Measurements from ENCODE around the gene PLEKHA5.

PLEKHA5 gene

DNA sequence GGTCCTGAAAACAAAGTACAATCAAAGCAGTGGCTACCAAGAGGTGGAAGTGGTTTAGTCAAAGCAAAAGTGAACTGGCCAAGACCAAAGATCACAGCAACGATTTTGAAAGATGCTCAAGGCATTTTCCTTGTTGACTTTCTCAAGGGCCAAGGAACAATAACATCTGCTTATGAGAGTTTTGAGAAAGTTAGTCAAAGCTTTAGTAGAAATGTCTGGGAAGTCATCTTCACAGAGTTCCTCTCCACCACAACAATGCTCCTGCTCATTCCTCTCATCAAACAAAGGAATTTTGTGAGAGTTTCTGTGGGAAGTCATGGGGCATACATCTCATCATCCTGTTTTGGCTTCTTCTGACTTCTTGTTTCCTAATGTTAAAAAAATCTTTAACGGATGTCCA, 80.1 kb downstream of the PLEKHA5 start:
- in situ Hi-C loops (cut with MboI; ENCODE audit: low sequenced_read_pairs, unreplicated experiment): no loop called here
- DNase-seq (ENCODE audit: low spot score): no peak
- TF ChIP-seq, protein P1, sequence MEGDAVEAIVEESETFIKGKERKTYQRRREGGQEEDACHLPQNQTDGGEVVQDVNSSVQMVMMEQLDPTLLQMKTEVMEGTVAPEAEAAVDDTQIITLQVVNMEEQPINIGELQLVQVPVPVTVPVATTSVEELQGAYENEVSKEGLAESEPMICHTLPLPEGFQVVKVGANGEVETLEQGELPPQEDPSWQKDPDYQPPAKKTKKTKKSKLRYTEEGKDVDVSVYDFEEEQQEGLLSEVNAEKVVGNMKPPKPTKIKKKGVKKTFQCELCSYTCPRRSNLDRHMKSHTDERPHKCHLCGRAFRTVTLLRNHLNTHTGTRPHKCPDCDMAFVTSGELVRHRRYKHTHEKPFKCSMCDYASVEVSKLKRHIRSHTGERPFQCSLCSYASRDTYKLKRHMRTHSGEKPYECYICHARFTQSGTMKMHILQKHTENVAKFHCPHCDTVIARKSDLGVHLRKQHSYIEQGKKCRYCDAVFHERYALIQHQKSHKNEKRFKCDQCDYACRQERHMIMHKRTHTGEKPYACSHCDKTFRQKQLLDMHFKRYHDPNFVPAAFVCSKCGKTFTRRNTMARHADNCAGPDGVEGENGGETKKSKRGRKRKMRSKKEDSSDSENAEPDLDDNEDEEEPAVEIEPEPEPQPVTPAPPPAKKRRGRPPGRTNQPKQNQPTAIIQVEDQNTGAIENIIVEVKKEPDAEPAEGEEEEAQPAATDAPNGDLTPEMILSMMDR (IDR thresholded peaks at IDR 0.05; ENCODE audit: borderline replicate concordance, control extremely low read depth, extremely low read depth, insufficient read depth, missing control alignments): no peak

DNA sequence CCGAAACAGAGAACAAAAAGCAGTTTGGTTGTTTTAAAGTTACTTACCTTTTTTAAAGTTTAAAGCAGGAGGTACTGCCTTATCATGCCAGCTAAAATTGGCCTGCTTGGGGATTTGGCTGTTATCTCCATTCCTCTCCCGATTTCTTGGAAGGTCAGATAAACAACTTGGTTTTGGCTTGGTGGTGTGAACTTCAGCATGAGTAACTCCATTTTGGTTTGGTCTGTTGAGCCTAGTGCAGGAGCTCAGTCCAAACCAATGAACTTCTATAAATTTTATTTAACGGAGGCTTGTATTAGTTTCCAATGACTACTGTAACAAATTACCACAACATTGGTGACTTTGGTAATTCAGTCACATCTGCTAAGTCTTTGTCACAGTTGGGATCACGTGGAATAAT, 82.3 kb downstream of the PLEKHA5 start:
- TF ChIP-seq, protein P1 (IDR thresholded peaks at IDR 0.05; ENCODE audit: borderline replicate concordance, control extremely low read depth, extremely low read depth, insufficient read depth, missing control alignments): no peak
- DNase-seq (ENCODE audit: low spot score): no peak
- in situ Hi-C loops (cut with MboI; ENCODE audit: low sequenced_read_pairs, unreplicated experiment): no loop called here

DNA sequence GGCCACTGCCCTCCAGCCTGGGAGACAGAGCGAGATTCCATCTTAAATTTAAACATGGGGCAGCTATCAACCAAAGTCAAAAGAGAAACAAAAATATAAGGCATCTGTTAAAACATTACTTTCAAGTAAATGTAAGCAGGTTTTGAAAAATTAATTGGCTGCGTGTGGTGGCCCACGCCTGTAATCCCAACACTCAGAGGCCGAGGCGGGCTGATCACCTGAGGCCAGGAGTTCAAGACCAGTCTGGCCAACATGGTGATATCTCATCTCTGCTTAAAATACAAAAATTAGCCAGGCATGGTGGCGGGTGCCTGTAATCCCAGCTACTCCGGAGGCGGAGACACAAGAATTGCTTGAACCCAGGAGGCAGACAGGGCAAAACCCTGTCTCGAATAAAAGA, 82.7 kb downstream of the PLEKHA5 start:
- no peak for DNase-seq (ENCODE audit: low spot score)
- TF ChIP-seq, protein P1 (IDR thresholded peaks at IDR 0.05; ENCODE audit: borderline replicate concordance, control extremely low read depth, extremely low read depth, insufficient read depth, missing control alignments): no peak
- in situ Hi-C loops (cut with MboI; ENCODE audit: low sequenced_read_pairs, unreplicated experiment): no loop called here

DNA sequence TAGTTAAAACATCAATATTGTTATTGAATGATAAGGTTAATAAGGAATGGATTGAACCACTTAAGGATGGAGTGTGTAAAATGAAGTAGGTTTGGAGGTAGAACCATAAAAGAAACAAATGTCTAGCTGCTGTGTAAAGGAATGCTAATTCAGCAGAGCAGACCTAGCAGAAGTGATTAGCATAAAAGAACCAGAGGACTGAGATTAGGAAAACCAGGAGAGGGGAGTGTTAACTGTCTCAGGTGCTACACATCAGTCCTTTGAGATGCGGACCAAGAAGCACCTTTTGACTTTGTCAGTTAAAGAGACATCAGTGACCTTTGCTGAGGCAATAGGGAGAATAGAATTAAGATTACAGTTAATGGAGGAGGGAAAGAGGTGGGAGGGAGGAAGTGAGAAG, 84.5 kb downstream of the PLEKHA5 start:
- in situ Hi-C loops (cut with MboI; ENCODE audit: low sequenced_read_pairs, unreplicated experiment): no loop called here
- TF ChIP-seq, protein P1 (IDR thresholded peaks at IDR 0.05; ENCODE audit: borderline replicate concordance, control extremely low read depth, extremely low read depth, insufficient read depth, missing control alignments): no peak
- no peak for DNase-seq (ENCODE audit: low spot score)

DNA sequence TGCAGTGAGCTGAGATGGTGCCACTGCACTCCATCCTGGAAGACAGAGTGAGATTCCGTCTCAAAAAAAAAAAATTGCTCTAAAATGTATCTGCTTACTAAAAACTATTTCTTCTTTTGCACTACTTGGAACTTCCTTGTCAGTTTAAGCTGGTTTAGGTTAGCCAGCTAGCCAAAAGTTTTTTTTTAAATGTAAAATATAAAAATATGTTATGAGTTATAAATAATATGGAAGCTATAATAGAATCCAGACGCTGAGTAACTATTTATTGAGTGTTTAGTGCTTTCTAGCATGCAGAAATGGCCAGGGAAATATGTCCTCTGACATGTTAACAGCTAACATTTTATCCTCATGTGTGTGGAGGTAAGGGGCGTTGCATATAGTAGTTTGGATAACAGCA, 85.6 kb downstream of the PLEKHA5 start:
- in situ Hi-C loops (cut with MboI; ENCODE audit: low sequenced_read_pairs, unreplicated experiment): no loop called here
- DNase-seq (ENCODE audit: low spot score): no peak
- TF ChIP-seq, protein P1 (IDR thresholded peaks at IDR 0.05; ENCODE audit: borderline replicate concordance, control extremely low read depth, extremely low read depth, insufficient read depth, missing control alignments): no peak

DNA sequence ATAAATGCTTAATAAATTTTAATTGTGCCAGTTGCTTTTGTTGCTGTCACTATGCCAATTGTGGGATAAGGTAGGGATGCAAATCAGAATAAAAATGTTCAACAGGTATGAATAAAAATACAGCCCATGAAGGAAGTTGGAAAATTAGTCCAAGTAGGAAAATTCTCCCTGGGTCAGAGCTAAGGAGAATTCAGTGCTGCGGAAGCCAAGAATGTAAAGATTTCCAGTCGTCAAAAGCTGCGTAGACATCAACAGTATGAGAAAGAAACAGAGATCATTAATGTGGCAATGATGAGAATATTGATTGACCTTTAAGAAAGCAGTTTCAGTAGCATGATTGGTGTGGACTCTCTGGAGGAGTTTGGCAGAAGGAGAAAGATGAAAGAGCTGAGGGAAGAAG, 87.9 kb downstream of the PLEKHA5 start:
- TF ChIP-seq, protein P1 (IDR thresholded peaks at IDR 0.05; ENCODE audit: borderline replicate concordance, control extremely low read depth, extremely low read depth, insufficient read depth, missing control alignments): no peak
- in situ Hi-C loops (cut with MboI; ENCODE audit: low sequenced_read_pairs, unreplicated experiment): no loop called here
- DNase-seq (ENCODE audit: low spot score): no peak

DNA sequence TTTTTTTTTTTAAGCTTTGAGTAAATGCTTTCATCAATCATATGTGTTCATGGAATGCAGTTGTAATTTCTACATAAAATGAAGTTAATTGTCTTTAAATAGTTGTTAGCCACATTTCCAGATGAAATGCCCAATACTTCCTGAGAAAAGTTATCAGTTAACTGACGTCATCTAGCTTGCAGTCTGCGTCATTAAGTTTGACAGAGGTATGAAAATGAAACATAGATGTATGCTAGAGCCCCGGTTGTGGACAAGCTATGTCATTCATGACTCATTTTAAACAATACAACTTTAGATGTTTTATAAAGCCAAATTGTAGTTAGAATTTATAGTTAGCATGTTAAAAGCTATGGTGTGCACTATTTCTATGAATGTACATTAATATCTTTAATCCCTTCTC, 90.7 kb downstream of the PLEKHA5 start:
- in situ Hi-C loops (cut with MboI; ENCODE audit: low sequenced_read_pairs, unreplicated experiment): no loop called here
- TF ChIP-seq, protein P1 (IDR thresholded peaks at IDR 0.05; ENCODE audit: borderline replicate concordance, control extremely low read depth, extremely low read depth, insufficient read depth, missing control alignments): no peak
- no peak for DNase-seq (ENCODE audit: low spot score)
